HepG2 (cell line): ENCODE data around the gene PPP4C. TPM values are rescaled to one million over a fixed set of nuclear protein-coding genes. Genes with fewer than 3 reads are reported as not detected.

Experiments
- ATAC-seq: fragments of 200-7000 bp; cut with Tn5 transposase; 3 replicates; pipeline ENCODE4 v1.9.1; 2020; ENCODE audit warnings: mild to moderate bottlenecking, moderate library complexity
- BruUV-seq: library from RNA; stranded (reverse); fragments of 400-500 nt; replicated peaks from 2 replicates; lab custom pipeline; 2021; lab: Mats Ljungman, UMichigan
- CTCF ChIA-PET: fragments of 300-600 bp; formaldehyde crosslinking; extraction: SDS; loops from one replicate; lab custom pipeline; 2021; ENCODE audit warnings: low total read pairs, inconsistent platforms, low intra/inter-chr PET ratio; lab: Yijun Ruan, JAX
- POLR2A ChIA-PET: fragments of 350-600 bp; sonication (Branson Sonifier 250); formaldehyde crosslinking; loops from one replicate; lab custom pipeline; 2020; ENCODE audit warnings: antibody characterized with exemption, inconsistent platforms; lab: Yijun Ruan, JAX
- DNase-seq: peaks from one replicate; pipeline ENCODE4 v3.0.0-alpha.2; 2015; ENCODE audit warnings: low spot score
- FAIRE-seq: peaks from 3 replicates; lab custom pipeline; 2011; peaks lifted over from hg19 to GRCh38; lab: Jason Lieb, UNC
- H2AFZ ChIP-seq: one replicate; pipeline ENCODE4 v1.6.1; 2011; ENCODE audit warnings: low read length, inconsistent platforms
- H3K27ac ChIP-seq: fragments of 300-600 bp; 3 replicates; pipeline ENCODE4 v1.8.0; 2011; ENCODE audit warnings: mixed run types, mild to moderate bottlenecking, mixed read lengths, low read length, inconsistent platforms; ENCODE audit not compliant: insufficient read depth; ENCODE audit errors: extremely low read length
- H3K27me3 ChIP-seq, 2 experiments: fragments of 200-600 bp in 1 of 2; 2 replicates in 1 of 2; 3 replicates in 1 of 2; pipeline versions ENCODE4 v1.6.0 to v1.8.0; 2011; ENCODE audit warnings: low read length in 2 of 2, mild to moderate bottlenecking in 2 of 2, moderate library complexity in 2 of 2, inconsistent platforms in 1 of 2; ENCODE audit not compliant: insufficient read depth in 2 of 2, control insufficient read depth in 1 of 2
- H3K36me3 ChIP-seq, 2 experiments: fragments of 200-600 bp in 1 of 2; replicated peaks in 1 of 2; 2 replicates in 1 of 2; 3 replicates in 1 of 2; pipeline versions ENCODE4 v1.5.1 to v1.8.0; 2011; ENCODE audit warnings: low read length in 2 of 2, inconsistent platforms in 1 of 2; ENCODE audit not compliant: insufficient read depth in 2 of 2, control insufficient read depth in 1 of 2
- H3K4me1 ChIP-seq: 2 replicates; pipeline ENCODE4 v1.5.1; 2012; ENCODE audit warnings: low read length, inconsistent platforms; ENCODE audit not compliant: insufficient read depth
- H3K4me2 ChIP-seq: 2 replicates; pipeline ENCODE4 v1.6.0; 2011; ENCODE audit warnings: low read depth, low read length, inconsistent platforms
- H3K4me3 ChIP-seq, 3 experiments: fragments of 200-600 bp in 1 of 3; sonication (generic), shearing (Covaris generic) in 1 of 3; replicated peaks in 1 of 3; 2 replicates each; pipeline ENCODE4 v1.5.1; 2011 to 2016; ENCODE audit warnings: low read length in 3 of 3, inconsistent platforms in 2 of 3, low read depth in 2 of 3, mild to moderate bottlenecking in 2 of 3, control low read depth in 1 of 3, mixed read lengths in 1 of 3; ENCODE audit not compliant: insufficient read depth in 1 of 3
- H3K79me2 ChIP-seq: one replicate; pipeline ENCODE4 v1.6.1; 2011; ENCODE audit warnings: low read length, inconsistent platforms; ENCODE audit not compliant: insufficient read depth
- H3K9ac ChIP-seq: 2 replicates; pipeline ENCODE4 v1.6.0; 2011; ENCODE audit warnings: mild to moderate bottlenecking, low read depth, low read length, inconsistent platforms; ENCODE audit not compliant: insufficient read depth
- H3K9me3 ChIP-seq: 2 replicates; pipeline ENCODE4 v1.5.1; 2012; ENCODE audit warnings: mild to moderate bottlenecking, low read length
- H4K20me1 ChIP-seq: 2 replicates; pipeline ENCODE4 v1.6.0; 2011; ENCODE audit warnings: inconsistent platforms, mild to moderate bottlenecking, low read length, moderate library complexity; ENCODE audit not compliant: insufficient read depth
- CTCF ChIP-seq: sonication (generic); formaldehyde crosslinking; IDR thresholded peaks from 2 replicates; pipeline ENCODE4 v1.5.0; 2020; ENCODE audit warnings: mild to moderate bottlenecking, missing genetic modification reagents, moderate library complexity
- HNRNPL ChIP-seq: fragments of 200-400 bp; formaldehyde crosslinking; IDR thresholded peaks from 2 replicates; pipeline ENCODE4 v1.6.1; 2017; ENCODE audit warnings: mild to moderate bottlenecking, low read depth, low read length
- MED13 ChIP-seq: sonication (generic); formaldehyde crosslinking; IDR thresholded peaks from 2 replicates; pipeline ENCODE4 v1.5.0; 2020; ENCODE audit warnings: missing genetic modification reagents
- PCBP1 ChIP-seq: fragments of 200-400 bp; formaldehyde crosslinking; IDR thresholded peaks from 2 replicates; pipeline ENCODE4 v1.6.1; 2017; ENCODE audit warnings: mild to moderate bottlenecking, low read depth, low read length, borderline replicate concordance
- POLR2G ChIP-seq: fragments of 200-400 bp; formaldehyde crosslinking; IDR thresholded peaks from 2 replicates; pipeline ENCODE4 v1.6.1; 2018; ENCODE audit warnings: mild to moderate bottlenecking, low read depth, low read length, moderate library complexity
- SP4 ChIP-seq: sonication (generic); formaldehyde crosslinking; IDR thresholded peaks from 2 replicates; pipeline ENCODE4 v1.8.1; 2023; ENCODE audit warnings: mild to moderate bottlenecking, missing genetic modification reagents
- TBX3 ChIP-seq: fragments of 450-650 bp; IDR thresholded peaks from 2 replicates; pipeline ENCODE4 v1.6.1; 2017; ENCODE audit warnings: antibody characterized with exemption, mild to moderate bottlenecking, inconsistent platforms, borderline replicate concordance
- THAP7 ChIP-seq: sonication (generic); formaldehyde crosslinking; IDR thresholded peaks from 2 replicates; pipeline ENCODE4 v1.8.1; 2023; ENCODE audit warnings: mild to moderate bottlenecking, missing genetic modification reagents
- XRCC5 ChIP-seq: fragments of 200-400 bp; formaldehyde crosslinking; optimal IDR thresholded peaks from 2 replicates; pipeline ENCODE3; 2017; ENCODE audit warnings: mild to moderate bottlenecking, low read length
- ZC3H4 ChIP-seq: sonication (generic); formaldehyde crosslinking; IDR thresholded peaks from 2 replicates; pipeline ENCODE4 v1.4.0; 2020; ENCODE audit warnings: missing genetic modification reagents, borderline replicate concordance
- ZMYM2 ChIP-seq: sonication (generic); formaldehyde crosslinking; IDR thresholded peaks from 2 replicates; pipeline ENCODE4 v1.8.0; 2022; ENCODE audit warnings: mild to moderate bottlenecking, missing genetic modification reagents
- ZNF280B ChIP-seq: sonication (generic); formaldehyde crosslinking; IDR thresholded peaks from 2 replicates; pipeline ENCODE4 v1.5.0; 2020; ENCODE audit warnings: missing genetic modification reagents, mild to moderate bottlenecking, borderline replicate concordance
- ZNF546 ChIP-seq: sonication (generic); formaldehyde crosslinking; conservative IDR thresholded peaks from 2 replicates; pipeline ENCODE4 v1.8.1; 2023; ENCODE audit warnings: mild to moderate bottlenecking, missing genetic modification reagents
- ZNF552 ChIP-seq: sonication (generic); formaldehyde crosslinking; IDR thresholded peaks from 2 replicates; pipeline ENCODE4 v1.9.0; 2022; ENCODE audit warnings: missing genetic modification reagents, mild to moderate bottlenecking, borderline replicate concordance
- ZNF580 ChIP-seq: IDR thresholded peaks from 2 replicates; pipeline ENCODE4 v1.6.1; 2016; ENCODE audit warnings: low read depth, borderline replicate concordance
- ZNF615 ChIP-seq: sonication (generic); formaldehyde crosslinking; IDR thresholded peaks from 2 replicates; pipeline ENCODE4 v1.5.0; 2020; ENCODE audit warnings: mild to moderate bottlenecking, missing genetic modification reagents, borderline replicate concordance
- ZNF678 ChIP-seq: sonication (generic); formaldehyde crosslinking; IDR thresholded peaks from 2 replicates; pipeline ENCODE4 v1.4.0; 2020; ENCODE audit warnings: mild to moderate bottlenecking, missing genetic modification reagents
- ZNF766 ChIP-seq: sonication (generic); formaldehyde crosslinking; IDR thresholded peaks from 2 replicates; pipeline ENCODE4 v1.5.0; 2020; ENCODE audit warnings: missing genetic modification reagents, borderline replicate concordance
- ZSCAN21 ChIP-seq: sonication (generic); formaldehyde crosslinking; IDR thresholded peaks from 2 replicates; pipeline ENCODE4 v1.8.0; 2022; ENCODE audit warnings: mild to moderate bottlenecking, missing genetic modification reagents, moderate library complexity, borderline replicate concordance
- WGBS: methylation state at CpG from one replicate; pipeline ENCODE4 v1.1.6; 2017; ENCODE audit warnings: low lambda C conversion rate; 5-methylcytosine and 5-hydroxymethylcytosine counted together
- in situ Hi-C: cut with HindIII; loops from 2 replicates; pipeline ENCODE4 v1.10.0; 2017; ENCODE audit warnings: low pct_unique_long_range_greater_than_20kb; ENCODE audit not compliant: extremely low pct_ligation_motif_present
- intact Hi-C: fragments of 100-400 bp; cut with micrococcal nuclease; formaldehyde crosslinking; loops from one replicate; pipeline ENCODE4 v1.10.0; 2022; ENCODE audit not compliant: unreplicated experiment
- polyA plus RNA-seq, 8 experiments: library from polyadenylated mRNA; depleted of rRNA in 3 of 8; stranded (reverse) in 7 of 8; unstranded in 1 of 8; fragments of >200 nt; fragmentation: Illumina TruSeq in 4 of 8; extraction: Trizol in 4 of 8; gene quantifications; 2 replicates each; pipeline versions ENCODE4 v1.2.1 to v1.2.3, GENCODE V29; 2011 to 2016; ENCODE audit warnings: low read depth in 4 of 8, missing spikeins in 1 of 8, mixed read lengths in 1 of 8; ENCODE audit not compliant: insufficient read depth in 1 of 8
- total RNA-seq, 5 experiments: library from RNA; depleted of rRNA; stranded (reverse); fragments of >200 nt; fragmentation: Illumina TruSeq; extraction: Trizol; gene quantifications; 2 replicates each; pipeline ENCODE4 v1.2.3, GENCODE V29; 2016; ENCODE audit warnings: low read depth in 1 of 5

Gene PPP4C
- total and polyA plus RNA-seq, 2 of the 13 experiments (the other 11 are each of a cell fraction or from before 2014, with no cell fraction given) = 176 to 220 TPM

- H2AFZ ChIP-seq = no peak overlapping the region
- WGBS = 98% methylated on average over 16 of the region's 20 CpGs
- H3K79me2 ChIP-seq = peaks cover 36% of the 10 kb centered on the region
- peak; percentile 57 for FAIRE-seq
- intact Hi-C loops (loop anchor here (10.0 kb wide), 1 partner anchor 572 kb away; the partner anchor contains the start of genes FBRS and PRR14), in situ Hi-C loops (loop anchor here (25.0 kb wide), 1 partner anchor 555 kb away; no protein-coding TSS in a partner anchor)
- no peak overlapping the region; the same call in 1 of the 2 replicates for H3K4me2 ChIP-seq
- ATAC-seq = peak; percentile 15; the same call in 2 of the 3 replicates
- no peak overlapping the region for H3K9ac ChIP-seq
- ChIA-PET POLR2A (interaction anchor here (3.2 kb wide), 1 partner anchor 9 kb away, joined by 24 read pairs; the partner anchor contains the start of gene TBX6), CTCF (interaction anchor here (1.0 kb wide), 1 partner anchor 29 kb away, joined by 3 read pairs; no protein-coding TSS in a partner anchor)
- TF ChIP-seq ZNF280B (CRISPR knock-in tag) (no peak), ZNF552 (CRISPR knock-in tag) (no peak), ZNF546 (CRISPR knock-in tag) (no peak), THAP7 (no peak), TBX3 (no peak), ZSCAN21 (CRISPR knock-in tag) (no peak), HNRNPL (0 out of 2 replicates have a peak, but pooled peaks have one; percentile 21), ZNF580 (no peak), ZNF678 (no peak), ZNF615 (CRISPR knock-in tag) (no peak), XRCC5 (peak; percentile 75), ZC3H4 (no peak), PCBP1 (no peak), SP4 (CRISPR knock-in tag) (no peak), MED13 (no peak), CTCF (CRISPR knock-in tag) (peak; percentile 44), ZMYM2 (CRISPR knock-in tag) (no peak), ZNF766 (CRISPR knock-in tag) (no peak), POLR2G (no peak)
- H4K20me1 ChIP-seq = peaks cover 3% of the 10 kb centered on the region; the same call in 1 of the 2 replicates
- H3K36me3 ChIP-seq = peaks cover 37 to 65% of the 10 kb centered on the region in 2 experiments
- H3K27ac ChIP-seq = peak overlapping the region; percentile 35
- H3K4me3 ChIP-seq = no peak overlapping the region
- no peak for DNase-seq
- H3K27me3 ChIP-seq = no peaks in the 10 kb centered on the region
- peaks cover 49% of the 10 kb centered on the region for H3K4me1 ChIP-seq
- no TSS peak for BruUV-seq
- no peaks in the 10 kb centered on the region for H3K9me3 ChIP-seq
Measured at GRCh38 chr16:30082545-30083090, 6.8 kb downstream of the PPP4C start.
